Hematopoietic multipotent progenitor cell treated with erythropoietin and hydrocortisone succinate and interleukin-3 and kit ligand, for 6 days (in vitro differentiated cells): ENCODE results near the gene DCXR.
A peak's percentile ranks its signal among the peaks of the same experiment; 100 is the strongest.

ENCODE experiments used
- DNase-seq: peaks from one replicate; pipeline ENCODE4 v3.0.0-alpha.2; 2015

Gene DCXR

DNA sequence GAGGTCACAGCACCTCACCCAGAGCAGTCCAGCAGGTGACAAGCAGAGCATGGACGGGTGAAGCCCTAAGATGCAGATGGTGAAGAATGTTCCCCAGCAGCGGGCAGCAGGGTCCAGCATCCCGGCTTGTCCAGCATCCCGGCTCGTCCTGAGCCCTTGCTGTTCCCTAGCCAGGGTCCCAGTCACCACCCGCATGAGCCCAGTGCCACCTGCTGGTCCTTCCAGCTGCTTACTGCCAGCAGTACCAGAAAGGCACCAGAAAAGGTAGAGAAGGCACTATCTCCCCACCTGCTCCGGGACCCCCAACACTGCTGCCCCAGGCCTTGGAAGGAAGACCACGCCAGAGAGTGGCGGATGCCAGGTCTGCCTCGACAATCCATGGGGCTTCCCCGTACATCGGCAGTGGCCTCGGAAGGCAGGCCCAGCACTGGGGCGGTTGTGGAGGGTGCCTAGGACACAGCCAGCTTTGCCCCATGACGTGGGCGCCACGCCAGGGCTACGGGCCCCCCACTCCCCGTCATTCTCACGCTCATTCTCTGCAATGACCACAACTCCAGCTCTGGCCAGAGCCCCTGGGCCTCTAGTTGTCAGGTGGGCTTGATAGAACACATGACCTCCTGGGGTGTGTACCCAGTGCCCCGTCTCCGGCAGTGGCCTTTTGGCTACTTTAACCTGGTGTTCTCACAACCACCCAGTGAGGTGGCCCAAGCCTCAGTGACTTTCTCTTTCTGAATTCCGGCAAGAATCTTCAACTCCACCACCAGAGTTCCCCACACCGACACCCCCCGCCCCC is 16.2 kb downstream of the DCXR start:
- DNase-seq = peak; percentile 85

DNA sequence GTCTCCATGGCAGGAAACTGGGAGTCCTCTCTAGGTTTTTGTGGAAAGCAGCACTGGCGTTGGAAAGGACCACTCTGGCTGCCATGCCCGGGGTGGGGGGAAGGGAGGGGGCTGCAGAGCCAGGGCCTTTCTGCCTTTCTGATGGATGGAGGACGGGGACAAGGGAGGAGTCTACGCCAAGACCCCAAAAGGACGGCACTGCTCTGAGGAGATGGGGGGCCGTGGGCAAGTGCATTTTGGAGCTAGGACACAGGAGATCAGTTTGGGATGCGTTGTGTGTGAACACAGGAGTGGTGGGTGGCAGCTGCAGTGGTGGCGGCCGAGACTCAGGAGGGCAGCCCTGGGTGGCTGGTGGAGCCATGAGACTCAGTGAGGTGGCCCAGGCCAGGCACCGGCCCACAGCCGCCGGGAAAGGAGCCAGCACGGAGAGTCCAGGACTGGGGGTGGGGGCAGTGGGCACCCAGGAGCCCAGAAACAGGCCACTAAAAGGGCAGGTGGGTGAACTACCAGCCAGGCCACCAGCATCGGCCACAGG is 16.9 kb downstream of the DCXR start:
- DNase-seq = no peak

DNA sequence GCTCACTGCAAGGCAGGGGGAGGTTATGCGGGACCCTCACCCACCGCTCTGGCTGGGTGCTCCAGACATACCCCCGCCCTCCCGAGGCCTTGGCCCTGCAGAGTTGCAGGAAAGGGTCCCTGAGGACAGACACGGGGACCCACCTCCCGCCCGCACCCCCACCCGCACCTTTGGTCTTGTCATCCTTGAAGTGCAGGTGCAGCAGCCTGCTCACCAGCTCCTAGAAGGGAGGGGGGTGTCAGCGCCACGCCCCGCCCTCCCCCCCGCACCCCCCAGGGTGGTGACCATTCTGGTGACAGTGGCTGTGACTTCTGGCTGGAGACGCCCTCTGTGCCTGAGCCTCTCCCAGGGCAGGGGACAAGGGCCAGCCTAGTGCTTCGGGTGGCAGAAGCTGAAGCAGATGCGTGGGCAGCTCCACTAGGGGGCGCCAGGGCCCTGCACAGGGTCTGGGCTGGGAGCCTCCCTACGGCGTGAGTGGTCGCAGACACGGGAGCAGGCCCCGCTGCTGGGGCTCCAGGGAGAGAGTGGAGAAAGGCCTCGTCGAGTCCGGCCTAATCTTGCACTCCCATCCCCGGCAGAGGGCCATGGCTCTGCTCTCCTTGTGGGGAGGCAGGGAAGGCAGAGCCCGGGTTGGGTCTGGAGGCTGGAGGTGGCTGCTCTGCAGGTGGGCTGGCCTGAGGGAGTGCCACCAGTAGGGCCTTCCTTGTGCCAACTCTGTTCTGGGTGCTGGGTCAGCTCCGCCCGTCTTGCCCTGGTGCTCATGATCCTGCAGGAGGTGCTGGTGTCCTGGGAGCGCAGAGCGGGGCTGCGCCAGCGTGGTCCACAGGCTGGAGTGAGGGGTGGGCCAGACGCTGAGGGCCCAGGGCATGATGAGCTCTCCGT is 17.6 kb downstream of the DCXR start:
- peak; percentile 82 for DNase-seq

DNA sequence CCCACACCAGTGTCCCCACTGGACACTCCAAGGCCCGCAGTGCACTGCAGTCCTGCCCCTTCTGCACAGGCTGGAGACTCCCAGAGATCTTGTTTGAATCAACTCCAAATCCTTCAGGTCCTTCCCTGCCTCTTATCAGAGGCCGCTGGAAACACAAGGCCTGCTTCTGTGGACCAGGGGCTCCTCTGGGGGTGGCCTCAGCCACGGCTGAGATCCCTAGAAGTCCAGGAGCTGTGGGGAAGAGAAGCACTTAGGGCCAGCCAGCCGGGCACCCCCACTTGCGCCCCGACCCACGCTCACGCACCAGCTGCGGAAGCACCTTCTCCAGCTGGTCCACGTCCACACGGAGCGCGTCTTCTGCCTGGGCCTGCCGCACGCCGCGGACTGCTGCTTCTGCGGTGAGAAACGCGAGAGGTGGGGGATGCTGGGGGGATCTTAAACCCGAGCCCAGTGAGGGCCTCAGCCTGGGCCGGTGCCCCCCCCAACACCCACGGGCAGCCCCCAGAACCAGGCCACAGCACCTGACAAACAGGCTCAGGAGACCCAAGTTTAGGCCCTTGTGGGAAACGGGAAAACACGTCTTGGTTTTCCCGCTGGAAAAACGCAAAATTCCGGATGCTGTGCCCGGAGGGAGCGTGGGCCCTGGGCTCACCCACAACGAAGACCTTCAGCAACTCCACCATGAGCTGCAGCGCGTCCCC is 18.4 kb downstream of the DCXR start:
- no peak for DNase-seq

DNA sequence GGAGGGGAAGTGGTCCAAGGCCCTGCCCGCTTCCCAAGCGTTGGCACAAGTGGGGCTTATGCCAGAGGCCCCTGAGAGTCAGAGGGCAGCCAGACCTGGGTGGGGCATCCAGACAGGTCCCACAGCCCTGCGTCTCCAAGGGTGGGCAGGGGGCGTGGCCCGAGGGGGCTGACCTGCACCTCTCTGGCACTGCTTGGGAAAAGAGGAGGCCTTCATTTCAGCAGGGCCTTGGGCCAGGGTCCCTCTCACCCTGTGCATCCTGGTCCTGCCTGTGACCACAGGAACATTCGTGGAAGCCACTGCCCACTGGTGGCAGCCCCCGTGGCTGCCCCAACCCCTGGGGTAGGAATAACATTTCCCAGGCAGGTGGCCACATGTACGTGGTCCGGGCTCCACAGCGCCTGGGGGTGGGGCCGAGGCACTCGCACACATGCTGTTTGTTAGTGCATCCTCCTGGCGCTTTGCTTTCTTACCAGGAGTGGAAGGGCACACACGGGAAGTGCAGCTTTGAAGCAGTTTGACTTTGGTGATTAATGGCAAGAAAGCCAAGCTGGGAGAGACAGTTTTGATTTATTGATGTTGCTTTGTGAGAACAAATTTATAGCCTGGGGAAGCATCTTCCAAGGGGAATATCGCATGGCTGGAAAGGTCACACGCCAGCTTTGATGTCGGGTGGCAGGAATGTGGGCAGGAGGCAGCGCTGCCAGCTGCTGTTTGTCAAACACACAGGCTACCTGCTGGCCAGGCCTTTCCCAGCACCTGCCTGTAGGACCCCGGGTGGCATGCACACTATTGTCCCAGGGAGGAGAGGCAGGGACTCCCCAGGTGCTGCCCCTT is 19.1 kb downstream of the DCXR start:
- DNase-seq = no peak

DNA sequence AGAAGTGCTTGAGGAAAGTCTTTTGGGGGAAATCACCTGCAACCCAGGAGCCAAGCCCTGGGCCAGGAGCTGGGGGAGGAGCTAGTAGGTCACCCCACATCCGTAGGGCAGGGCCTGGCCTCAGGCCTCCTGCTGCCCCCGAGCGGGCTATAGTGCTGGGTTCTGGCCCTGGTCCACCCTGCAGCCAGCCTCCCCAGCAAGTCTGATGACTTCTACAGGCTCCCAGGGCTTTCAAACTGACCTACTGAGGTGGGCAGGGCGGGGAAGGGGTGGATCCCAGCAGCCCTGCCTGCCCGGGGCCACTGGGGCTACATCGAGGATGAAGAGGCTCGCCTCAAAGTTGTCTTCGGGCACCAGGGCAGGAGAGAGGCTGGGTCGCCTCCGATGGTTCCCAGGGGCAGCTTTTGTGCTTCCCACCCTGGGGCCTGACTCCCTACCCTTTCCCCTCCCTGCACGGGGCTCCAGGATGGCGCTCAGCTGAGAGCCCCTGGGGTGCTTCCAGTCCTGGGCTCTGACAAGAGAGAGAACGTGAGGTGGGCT is 19.8 kb downstream of the DCXR start:
- no peak for DNase-seq

DNA sequence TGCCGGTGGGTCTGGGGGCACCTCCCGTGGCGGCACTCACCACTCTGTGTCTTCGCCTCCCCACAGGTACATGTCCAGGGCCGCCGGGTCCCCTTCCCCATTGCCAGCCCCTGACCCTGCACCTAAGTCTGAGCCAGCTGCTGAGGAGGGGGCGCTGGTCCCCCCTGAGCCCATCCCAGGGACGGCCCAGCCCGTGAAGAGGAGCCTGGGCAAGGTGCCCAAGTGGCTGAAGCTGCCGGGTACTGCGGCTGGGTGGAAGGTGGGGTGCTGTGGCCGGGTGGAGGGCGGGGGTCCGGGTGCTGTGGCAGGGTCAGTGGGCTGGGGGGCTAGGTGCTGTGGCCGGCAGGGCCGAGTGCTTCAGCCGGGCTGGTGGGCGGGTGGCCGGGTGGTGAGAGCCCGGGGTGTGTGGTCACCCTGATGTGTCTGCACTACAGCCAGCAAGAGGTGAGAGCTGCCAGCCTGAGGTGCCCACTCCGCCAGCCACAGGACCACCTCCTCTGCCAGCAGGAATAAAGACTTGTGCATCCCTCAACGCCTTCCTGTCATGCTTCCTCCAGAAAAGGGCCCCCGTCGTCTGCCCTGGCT is 20.5 kb downstream of the DCXR start:
- no peak for DNase-seq

DNA sequence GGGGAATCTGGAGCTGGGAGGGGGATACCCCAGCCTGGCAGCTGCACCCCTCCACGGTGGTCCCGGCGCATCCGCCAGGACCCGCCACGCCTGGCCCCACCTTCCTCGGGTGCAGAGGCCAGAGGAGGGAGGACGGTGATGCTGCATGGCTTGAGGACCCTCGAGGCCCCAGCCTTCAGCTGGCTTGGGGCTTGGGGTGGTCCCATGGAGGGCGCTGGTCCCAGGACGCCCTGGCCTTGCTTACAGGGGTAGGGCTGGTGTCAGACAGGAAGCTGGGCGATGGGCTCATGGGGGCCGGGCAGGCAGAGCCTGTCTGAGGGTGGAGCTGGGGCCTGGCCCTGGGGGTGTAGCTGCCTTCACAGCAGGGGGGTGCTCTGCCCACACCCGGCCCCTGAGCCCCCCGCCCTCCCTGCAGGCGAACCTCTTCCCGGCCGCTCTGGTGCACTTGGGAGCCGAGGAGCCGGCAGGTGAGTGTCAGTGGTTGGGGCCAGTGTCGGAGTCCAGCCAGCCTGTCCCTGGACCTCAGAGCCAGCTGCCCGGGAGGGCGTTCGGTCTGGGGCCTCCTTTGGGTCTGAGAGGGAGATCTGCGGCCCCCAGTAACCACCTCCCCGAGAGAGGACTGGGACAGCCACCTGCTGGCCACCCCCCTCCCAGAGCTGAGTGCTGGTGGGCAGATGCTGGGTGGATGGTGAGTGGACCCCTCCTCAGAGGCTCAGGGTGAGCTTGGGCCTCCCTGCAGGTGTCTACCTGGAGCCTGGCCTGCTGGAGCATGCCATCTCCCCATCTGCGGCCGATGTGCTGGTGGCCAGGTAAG is 21.2 kb downstream of the DCXR start:
- no peak for DNase-seq

DNA sequence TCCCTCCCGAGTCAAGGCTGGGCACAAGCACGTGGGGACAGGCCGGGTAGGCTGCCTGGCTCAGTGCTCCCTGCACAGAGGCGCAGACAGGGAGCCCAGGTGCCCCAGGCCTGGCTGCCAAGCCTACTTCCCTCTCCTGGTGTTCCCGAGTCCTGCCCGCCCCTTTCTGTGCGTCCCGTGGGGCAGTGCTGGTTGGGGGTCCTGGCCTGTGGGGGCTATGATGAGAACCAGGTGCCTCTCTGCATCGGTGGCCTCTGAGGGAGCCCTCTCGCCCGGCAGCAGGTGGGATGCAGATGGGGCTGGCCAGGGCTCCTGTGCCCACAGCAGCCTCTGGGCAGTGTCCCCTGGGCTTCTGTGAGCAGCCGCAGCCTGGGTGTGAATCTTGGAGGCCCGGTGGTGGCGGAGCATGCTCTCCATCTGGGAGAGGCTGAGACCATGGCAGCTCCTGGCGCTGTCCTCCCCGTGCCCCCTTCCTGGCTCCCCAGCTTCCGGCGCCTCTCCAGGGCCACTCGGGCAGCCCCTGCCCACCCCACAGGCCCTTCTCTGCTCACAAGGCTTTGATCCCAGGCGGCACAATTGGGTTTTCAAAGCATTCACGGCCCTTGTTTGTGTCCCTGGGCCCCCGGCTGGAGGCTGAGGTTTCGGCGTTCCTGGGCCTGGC is 22.1 kb downstream of the DCXR start:
- DNase-seq = no peak

DNA sequence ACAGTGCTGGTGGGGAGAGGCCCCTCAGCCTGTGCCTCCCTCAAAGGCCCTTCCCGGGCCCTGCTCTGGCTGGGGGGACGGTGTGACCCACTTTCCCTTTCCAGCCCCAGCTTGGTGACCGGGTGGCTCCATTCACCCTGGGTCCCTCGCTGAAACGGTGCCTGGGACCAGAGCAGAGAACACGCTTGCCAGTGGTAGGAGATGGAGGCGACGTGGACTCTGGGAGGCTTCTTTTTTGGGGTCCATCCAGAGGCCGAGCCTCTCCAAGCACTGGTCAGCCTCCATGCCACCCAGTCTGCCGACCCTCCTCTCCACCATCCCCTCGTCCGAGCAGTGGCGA is 22.6 kb downstream of the DCXR start:
- DNase-seq = no peak

DNA sequence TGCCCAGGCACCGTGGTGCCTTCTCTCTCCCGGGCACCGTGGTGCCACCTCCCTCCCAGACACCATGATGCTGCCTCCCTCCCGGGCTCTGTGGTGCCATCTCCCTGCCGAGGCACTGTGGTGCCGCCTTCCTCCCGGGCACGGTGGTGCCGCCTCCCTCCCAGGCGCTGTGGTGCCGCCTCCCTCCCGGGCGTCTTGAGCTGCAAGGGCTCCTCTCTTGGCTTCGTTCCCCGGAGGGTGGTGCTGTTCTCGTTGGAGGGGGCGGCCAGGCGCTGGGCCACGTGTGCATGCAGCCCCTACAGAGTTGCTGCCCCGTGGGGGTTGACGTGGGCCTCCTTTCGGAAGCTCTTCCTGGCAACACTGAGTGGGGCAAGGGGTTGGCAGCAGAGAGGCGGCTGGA is 23.1 kb downstream of the DCXR start:
- DNase-seq = no peak

DNA sequence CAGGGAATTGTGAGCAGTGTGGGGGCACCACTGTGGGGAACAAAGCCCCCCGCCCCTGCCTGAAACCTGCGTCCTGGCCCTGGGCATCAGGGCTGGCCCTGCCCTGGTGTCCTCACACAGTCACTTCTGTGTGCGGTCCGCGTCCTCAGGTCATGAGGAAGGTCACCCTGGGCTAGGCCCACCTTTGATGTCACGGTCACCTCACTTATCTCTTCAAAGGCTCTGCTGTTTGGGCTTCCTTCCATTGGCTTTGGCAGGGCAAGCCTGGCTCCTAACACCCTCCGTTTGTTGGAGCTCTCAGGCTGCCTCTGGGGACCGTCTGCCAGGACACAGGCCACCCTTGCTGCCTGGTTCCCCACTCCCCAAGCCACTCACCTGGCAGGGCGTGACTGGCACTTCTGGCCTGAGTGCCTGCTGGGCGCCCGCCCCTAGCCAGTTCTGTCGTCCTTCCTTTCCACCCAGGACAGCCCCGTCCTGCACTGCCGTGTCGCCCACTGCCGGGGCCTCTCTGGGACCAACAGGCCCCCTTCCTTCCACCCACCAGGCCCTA is 23.6 kb downstream of the DCXR start:
- no peak for DNase-seq

DNA sequence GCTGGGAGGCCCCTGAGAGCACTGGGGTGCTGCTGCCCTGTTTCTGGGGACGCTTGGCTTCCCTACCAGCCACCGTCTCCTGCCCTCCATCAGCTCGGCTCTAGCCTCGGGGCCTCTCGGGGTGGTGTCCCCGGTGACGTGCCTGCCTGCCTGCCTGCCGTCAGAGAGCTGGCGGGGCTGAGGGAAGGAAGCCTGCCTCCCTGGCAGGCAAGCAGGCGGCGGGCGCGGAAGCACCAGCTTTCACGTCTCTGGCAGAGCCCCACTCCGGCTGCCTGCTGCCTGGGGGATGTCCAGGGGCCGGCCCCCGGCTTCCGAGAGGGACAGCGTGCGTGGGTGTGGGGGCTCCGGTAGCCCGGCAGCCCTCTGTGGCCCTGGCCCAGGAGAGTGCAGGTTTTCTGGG is 24.2 kb downstream of the DCXR start:
- no peak for DNase-seq

DNA sequence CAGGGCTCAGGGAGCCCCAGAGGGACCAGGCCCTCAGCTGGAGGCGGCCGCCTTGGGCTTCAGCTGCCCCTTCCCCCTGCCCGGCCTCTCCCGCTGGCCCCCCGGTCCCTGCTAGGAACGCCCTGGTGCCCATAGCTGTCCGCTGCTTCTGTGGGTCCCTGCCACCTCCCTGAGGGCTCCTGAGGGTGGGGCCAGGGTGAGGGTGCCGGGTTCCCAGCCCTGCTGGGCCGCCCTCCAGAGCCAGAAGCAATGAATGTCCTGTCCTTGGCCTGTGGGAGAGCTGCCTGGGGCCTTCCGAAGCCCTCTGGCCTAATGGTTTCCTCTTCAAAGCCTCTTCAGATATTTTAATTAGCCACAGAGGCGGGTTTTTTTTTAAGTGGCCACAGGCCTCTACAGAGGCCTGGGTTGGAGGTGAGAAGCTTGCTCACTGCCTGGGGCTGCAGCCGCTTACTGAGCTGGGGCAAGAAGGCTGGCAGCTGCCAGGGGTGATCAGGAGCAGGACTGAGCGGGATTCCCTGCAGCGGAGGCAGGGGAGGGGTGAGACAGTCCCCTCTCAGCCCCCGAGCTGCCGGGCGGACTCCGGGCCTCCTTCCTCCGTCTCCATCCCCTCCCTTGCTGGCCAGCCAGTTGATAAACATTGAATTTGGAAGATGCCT is 24.7 kb downstream of the DCXR start:
- DNase-seq = no peak

DNA sequence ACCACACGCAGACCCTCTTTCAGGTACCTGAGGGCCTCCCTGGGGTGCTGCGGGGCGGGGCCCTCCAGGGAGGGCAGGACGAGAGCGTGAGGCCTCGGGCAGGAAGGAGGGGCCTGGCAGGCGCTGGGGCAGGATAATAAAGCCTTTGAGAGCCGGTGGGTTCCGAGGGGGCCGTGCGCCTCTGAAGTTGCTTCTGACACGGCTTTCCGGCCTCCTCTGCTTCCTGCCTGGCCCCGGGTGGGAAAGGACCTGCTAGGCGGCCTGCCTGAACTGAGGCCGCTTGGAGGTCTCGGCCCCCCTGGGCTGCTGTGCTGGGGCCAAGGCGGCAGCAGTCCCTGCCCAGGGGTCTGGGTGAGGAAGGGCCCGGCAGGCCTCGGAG is 25.2 kb downstream of the DCXR start:
- no peak for DNase-seq

DNA sequence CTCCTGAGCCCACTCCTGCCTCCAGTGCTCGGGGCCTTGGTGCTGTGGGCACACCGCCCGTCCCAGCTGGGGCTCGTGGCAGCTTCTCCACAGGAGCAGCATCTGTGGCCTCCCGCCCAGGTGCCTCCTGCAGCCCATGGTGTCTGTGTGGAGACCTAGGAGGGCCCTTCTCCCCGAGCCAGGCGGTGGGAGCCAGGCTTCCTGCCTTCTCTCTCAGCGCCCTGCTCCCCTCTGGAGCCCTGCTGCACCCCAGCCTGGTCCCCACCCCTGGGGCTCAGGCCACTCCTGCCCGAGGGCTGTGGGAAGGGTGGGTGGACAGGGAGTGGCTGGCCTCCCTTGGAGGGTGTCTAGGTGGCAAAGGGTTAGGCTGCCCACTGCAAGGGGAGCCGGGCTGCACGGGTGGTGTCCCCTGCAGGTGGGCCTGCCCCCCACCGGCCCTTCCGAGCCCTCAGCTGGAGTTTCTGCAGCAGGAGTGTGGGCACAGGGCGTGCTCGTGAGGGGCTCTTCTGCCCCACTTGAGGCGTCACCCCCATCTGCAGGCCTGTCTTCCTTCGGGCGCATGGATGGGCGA is 25.8 kb downstream of the DCXR start:
- DNase-seq = no peak

DNA sequence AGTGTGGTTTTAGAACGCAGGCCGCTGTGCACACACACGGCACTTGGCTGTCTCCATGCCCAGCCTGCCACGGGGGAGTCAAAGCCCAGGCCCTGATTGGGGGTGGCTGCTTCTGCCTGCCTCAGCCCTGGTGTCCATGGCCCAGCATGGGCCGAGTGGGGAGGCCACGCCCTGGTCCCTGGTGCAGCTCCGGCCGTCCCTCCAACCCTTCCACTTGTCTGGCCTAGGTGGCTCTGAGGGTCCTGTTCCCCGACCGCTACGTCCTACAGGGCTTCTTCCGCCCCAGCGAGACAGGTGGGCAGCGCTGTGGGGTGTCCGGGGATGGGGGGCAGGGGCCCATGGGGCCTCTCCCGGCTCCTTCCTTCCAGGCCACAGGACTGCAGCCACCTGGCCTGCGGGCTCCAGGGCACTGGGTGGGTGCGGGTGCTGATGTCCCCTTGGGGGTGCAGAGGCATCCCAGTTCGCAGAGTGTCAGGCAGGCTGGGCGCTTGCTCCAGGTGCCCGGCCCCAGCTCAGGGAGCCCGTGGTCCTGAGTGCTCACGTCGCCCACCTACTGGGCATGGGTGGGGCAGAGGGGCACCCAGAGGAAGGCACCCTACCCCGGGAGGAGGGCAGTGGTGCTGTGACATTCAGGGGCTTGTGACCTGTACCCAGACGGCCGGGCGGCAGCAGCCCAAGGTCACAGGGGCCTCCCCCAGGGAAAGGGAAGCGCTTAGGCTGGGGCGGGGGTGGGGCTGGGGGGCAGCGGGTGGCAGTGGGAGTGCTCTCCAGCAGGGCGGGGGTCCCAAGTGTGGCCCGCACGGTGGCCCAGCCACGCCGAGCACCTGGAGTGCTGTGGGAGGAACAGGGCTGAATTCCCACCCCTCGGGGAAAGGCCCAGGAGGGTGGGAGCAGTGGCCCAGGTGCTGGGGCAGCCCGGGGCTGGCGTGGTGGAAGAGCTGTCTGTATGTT is 26.6 kb downstream of the DCXR start:
- no peak for DNase-seq

DNA sequence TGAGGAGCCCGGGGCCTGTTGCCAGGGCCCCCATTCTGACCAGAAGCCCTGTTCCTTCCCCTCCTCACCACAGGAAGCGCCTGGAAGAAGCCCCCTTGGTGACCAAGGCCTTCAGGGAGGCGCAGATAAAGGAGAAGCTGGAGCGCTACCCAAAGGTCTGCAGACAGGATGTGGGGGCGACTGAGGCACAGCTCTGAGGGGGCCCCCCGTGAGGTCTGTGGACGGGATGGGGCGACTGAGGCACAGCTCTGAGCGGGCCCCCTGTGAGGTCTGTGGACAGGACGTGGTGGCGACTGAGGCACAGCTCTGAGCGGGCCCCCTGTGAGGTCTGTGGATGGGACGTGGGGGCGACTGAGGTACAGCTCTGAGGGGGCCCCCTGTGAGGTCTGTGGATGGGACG is 28.1 kb downstream of the DCXR start:
- DNase-seq = no peak
